Upper lobe of left lung (tissue), 6 donors: ENCODE measurements around the gene ZNF407. TPM values are rescaled to one million over a fixed set of nuclear protein-coding genes. Genes with fewer than 3 reads are reported as not detected.
A peak's percentile ranks its signal among the peaks of the same experiment; 100 is the strongest.

Source experiments
- ATAC-seq, 2 donors: fragments of 200-7000 bp; cut with Tn5 transposase; one replicate each; pipeline ENCODE4 v1.9.1; 2022; ENCODE audit warnings: mild to moderate bottlenecking in 2 of 2, moderate library complexity in 2 of 2; ENCODE audit not compliant: low FRiP score in 2 of 2
- DNase-seq, 2 donors: peaks; one replicate each; pipeline ENCODE4 v3.0.0-alpha.2; 2019 to 2020
- H3K27ac ChIP-seq, 4 donors: fragments of 200-600 bp; sonication (generic); one replicate each; pipeline ENCODE4 v1.5.1; 2016 to 2019
- H3K27me3 ChIP-seq, 4 donors: fragments of 200-600 bp; sonication (generic); one replicate each; pipeline ENCODE4 v1.5.1; 2017 to 2019
- H3K36me3 ChIP-seq, 4 donors: fragments of 200-600 bp; sonication (generic); one replicate each; pipeline ENCODE4 v1.5.1; 2016 to 2019
- H3K4me1 ChIP-seq, 4 donors: fragments of 200-600 bp; sonication (generic); one replicate each; pipeline ENCODE4 v1.5.1; 2018 to 2019
- H3K4me3 ChIP-seq, 4 donors: fragments of 200-600 bp; sonication (generic); one replicate each; pipeline ENCODE4 v1.5.1; 2017 to 2019; ENCODE audit warnings: mild to moderate bottlenecking in 2 of 4, moderate library complexity in 1 of 4
- H3K9me3 ChIP-seq, 4 donors: fragments of 200-600 bp; sonication (generic); one replicate each; pipeline ENCODE4 v1.5.1; 2018 to 2019
- CTCF ChIP-seq, 6 experiments: fragments of 450-650 bp in 4 of 6; fragments of 200-600 bp in 2 of 6; sonication (generic) in 2 of 6; IDR thresholded peaks; one replicate each; pipeline ENCODE4 v1.5.1; 2016 to 2019; ENCODE audit warnings: antibody characterized with exemption in 6 of 6
- EP300 ChIP-seq, 4 donors: sonication (generic); formaldehyde crosslinking; IDR thresholded peaks; one replicate each; pipeline ENCODE4 v1.5.1; 2017; ENCODE audit warnings: antibody characterized with exemption in 4 of 4, control low read depth in 2 of 4
- POLR2A ChIP-seq, 4 donors: fragments of 450-650 bp; IDR thresholded peaks; one replicate each; pipeline ENCODE4 v1.5.1; 2016 to 2017; ENCODE audit warnings: antibody characterized with exemption in 4 of 4, mild to moderate bottlenecking in 2 of 4
- POLR2AphosphoS5 ChIP-seq, 2 donors: sonication (generic); formaldehyde crosslinking; IDR thresholded peaks; one replicate each; pipeline ENCODE4 v1.5.1; 2017; ENCODE audit warnings: antibody characterized with exemption in 2 of 2
- WGBS, 2 donors: methylation state at CpG; one replicate each; pipeline ENCODE4 v1.1.5; 2017 to 2018; 5-methylcytosine and 5-hydroxymethylcytosine counted together
- total RNA-seq, 6 donors: library from RNA; depleted of rRNA in 4 of 6; stranded (reverse); fragments of >200 nt in 4 of 6; gene quantifications; one replicate each; pipeline versions ENCODE4 v1.1.0 to v1.2.1, GENCODE V29; 2016 to 2021
- donor health status: DM: no; HTN: no; CAD: no; lungs with moderate emphysema.
- donor health status: DM: no; HTN: yes; CAD: no; lungs with severe emphysema.

ZNF407 gene
- total RNA-seq, 6 donors from 2014 or later, result 12.2 to 77.5 (median 17.1) TPM

GRCh38 chr18:74732380-74732779 is 134.7 kb downstream of the ZNF407 start:
- H3K4me3 ChIP-seq, result no peak overlapping the region
- no peaks in the 10 kb centered on the region for H3K27me3 ChIP-seq
- H3K9me3 ChIP-seq, result no peaks in the 10 kb centered on the region
- no peak for TF ChIP-seq EP300 (IDR thresholded peaks at IDR 0.05)
- TF ChIP-seq POLR2A (IDR thresholded peaks at IDR 0.05), result no peak
- no peak for TF ChIP-seq CTCF (IDR thresholded peaks at IDR 0.05)
- no peaks in the 10 kb centered on the region for H3K36me3 ChIP-seq
- H3K27ac ChIP-seq, result no peak overlapping the region
- H3K4me1 ChIP-seq, result no peaks in the 10 kb centered on the region
- WGBS, 2 donors, result 76 to 93% methylated on average over 1 of the region's 1 CpG
- ATAC-seq (no peak), DNase-seq (no peak)

- H3K4me3 ChIP-seq, result no peak overlapping the region
- WGBS, 2 donors, result 84 to 90% methylated on average over 3 of the region's 3 CpGs
- DNase-seq, result no peak
- H3K36me3 ChIP-seq, result no peaks in the 10 kb centered on the region
- no peak for ATAC-seq
- H3K27ac ChIP-seq, result no peak overlapping the region
- H3K4me1 ChIP-seq, result no peaks in the 10 kb centered on the region
- no peaks in the 10 kb centered on the region for H3K9me3 ChIP-seq
- TF ChIP-seq POLR2AphosphoS5 (IDR thresholded peaks at IDR 0.05) (no peak), EP300 (IDR thresholded peaks at IDR 0.05) (no peak), POLR2A (IDR thresholded peaks at IDR 0.05) (no peak), CTCF (IDR thresholded peaks at IDR 0.05) (no peak)
- H3K27me3 ChIP-seq, result no peaks in the 10 kb centered on the region
These were observed 135.9 kb downstream of the ZNF407 start for GRCh38 chr18:74733598-74733997.

GRCh38 chr18:74734013-74734444 is 136.4 kb downstream of the ZNF407 start:
- H3K27ac ChIP-seq, result no peak overlapping the region
- H3K4me3 ChIP-seq, result no peak overlapping the region
- H3K27me3 ChIP-seq, result no peaks in the 10 kb centered on the region
- WGBS, 2 donors, result 64 to 67% methylated on average over 11 of the region's 11 CpGs
- ATAC-seq (peak in 1 of 2 donors; percentile 23), DNase-seq (peak in 1 of 2 donors; percentile 25)
- TF ChIP-seq POLR2AphosphoS5 (IDR thresholded peaks at IDR 0.05) (no peak), POLR2A (IDR thresholded peaks at IDR 0.05) (no peak)
- no peaks in the 10 kb centered on the region for H3K9me3 ChIP-seq
- no peaks in the 10 kb centered on the region for H3K36me3 ChIP-seq
- no peaks in the 10 kb centered on the region for H3K4me1 ChIP-seq

GRCh38 chr18:74739926-74740325 is 142.3 kb downstream of the ZNF407 start:
- ATAC-seq (no peak), DNase-seq (no peak)
- H3K4me1 ChIP-seq, result no peaks in the 10 kb centered on the region
- H3K4me3 ChIP-seq, result no peak overlapping the region
- H3K36me3 ChIP-seq, result no peaks in the 10 kb centered on the region
- TF ChIP-seq POLR2AphosphoS5 (IDR thresholded peaks at IDR 0.05) (no peak), EP300 (IDR thresholded peaks at IDR 0.05) (no peak), CTCF (IDR thresholded peaks at IDR 0.05) (no peak), POLR2A (IDR thresholded peaks at IDR 0.05) (no peak)
- no peaks in the 10 kb centered on the region for H3K27me3 ChIP-seq
- no peaks in the 10 kb centered on the region for H3K9me3 ChIP-seq
- no peak overlapping the region for H3K27ac ChIP-seq
- 76 to 91% methylated on average over 5 of the region's 5 CpGs for WGBS, 2 donors

GRCh38 chr18:74742573-74743243 is 145.0 kb downstream of the ZNF407 start:
- no peak for TF ChIP-seq EP300 (IDR thresholded peaks at IDR 0.05)
- TF ChIP-seq CTCF (IDR thresholded peaks at IDR 0.05), result no peak
- TF ChIP-seq POLR2A (IDR thresholded peaks at IDR 0.05), result no peak
- TF ChIP-seq POLR2AphosphoS5 (IDR thresholded peaks at IDR 0.05), result no peak
- no peak for DNase-seq
- Histone ChIP-seq H3K36me3 (no peaks in the 10 kb centered on the region), H3K27me3 (no peaks in the 10 kb centered on the region), H3K9me3 (no peaks in the 10 kb centered on the region), H3K4me3 (no peak overlapping the region), H3K4me1 (no peaks in the 10 kb centered on the region), H3K27ac (no peak overlapping the region)
- ATAC-seq, result no peak
- WGBS, 2 donors, result 91% methylated on average over 5 of the region's 5 CpGs
